Left lung (tissue), 10 donors: Measurements from ENCODE around the gene SEM1. TPM values are rescaled to one million over a fixed set of nuclear protein-coding genes. Genes with fewer than 3 reads are reported as not detected.
"Not testable (repeated sequence)": the region's sequence is repeated elsewhere in the genome, so short reads cannot be mapped to it uniquely, and the experiment has no call there.

Experiments
- ATAC-seq: fragments of 200-7000 bp; cut with Tn5 transposase; one replicate; pipeline ENCODE4 v1.9.1; 2020; ENCODE audit warnings: moderate library complexity
- DNase-seq, 4 donors: peaks; one replicate each; pipeline ENCODE4 v3.0.0-alpha.2; 2013 to 2020
- H3K27ac ChIP-seq, 2 donors: fragments of 200-600 bp; sonication (generic) in 1 of 2; one replicate each; pipeline versions ENCODE4 v1.5.0 to v1.8.0; 2020 to 2021
- H3K27me3 ChIP-seq, 2 donors: fragments of 200-600 bp; sonication (generic) in 1 of 2; one replicate each; pipeline versions ENCODE4 v1.5.0 to v1.8.0; 2020 to 2021
- H3K36me3 ChIP-seq, 2 donors: fragments of 200-600 bp; sonication (generic) in 1 of 2; one replicate each; pipeline versions ENCODE4 v1.5.0 to v1.8.0; 2020 to 2021
- H3K4me1 ChIP-seq, 2 donors: fragments of 200-600 bp; one replicate each; pipeline ENCODE4 v1.8.0; 2021
- H3K4me3 ChIP-seq, 2 donors: fragments of 200-600 bp; sonication (generic) in 1 of 2; one replicate each; pipeline versions ENCODE4 v1.5.0 to v1.8.0; 2020 to 2021; ENCODE audit warnings: mild to moderate bottlenecking in 1 of 2
- H3K9me3 ChIP-seq, 2 donors: fragments of 200-600 bp; sonication (generic) in 1 of 2; one replicate each; pipeline versions ENCODE4 v1.5.0 to v1.8.0; 2020 to 2021
- CTCF ChIP-seq, 2 donors: fragments of 200-600 bp; sonication (generic) in 1 of 2; IDR thresholded peaks; one replicate each; pipeline versions ENCODE4 v1.5.0 to v1.8.0; 2021; ENCODE audit warnings: antibody characterized with exemption in 2 of 2
- intact Hi-C, 2 donors: fragments of 100-400 bp; cut with DNase I; formaldehyde crosslinking; loops; one replicate each; pipeline versions ENCODE4 v1.11.2 to v1.14.2; 2022
- polyA plus RNA-seq, 6 donors: library from polyadenylated mRNA; unstranded; fragments of 120-200 nt; gene quantifications; one replicate each; pipeline ENCODE4 v1.2.1, GENCODE V29; 2013; ENCODE audit not compliant: insufficient read length in 6 of 6
- total RNA-seq, 2 donors: library from RNA; stranded (reverse); fragmentation: NEBNext Ultra II Directional; extraction: Animal tissue kit (Norgen Biotek cat#: 25700); gene quantifications; one replicate each; pipeline ENCODE4 v1.2.1, GENCODE V29; 2021
- donor health status: DM: no; HTN: yes; CAD: no.
- donor health status: DM: no; HTN: no; CAD: no.

Gene SEM1
- total and polyA plus RNA-seq, 8 donors, result 34.1 to 200 (median 179) TPM

- Histone ChIP-seq H3K27ac (no peak overlapping the region), H3K4me1 (no peaks in the 10 kb centered on the region), H3K27me3 (no peaks in the 10 kb centered on the region), H3K36me3 (no peaks in the 10 kb centered on the region), H3K9me3 (no peaks in the 10 kb centered on the region), H3K4me3 (no peak overlapping the region)
- ATAC-seq (no peak), DNase-seq (no peak)
- TF ChIP-seq CTCF (IDR thresholded peaks at IDR 0.05), result no peak
- intact Hi-C loops, result no loop called here
Measured at GRCh38 chr7:96648784-96649183, 60.9 kb downstream of the SEM1 start.

DNA sequence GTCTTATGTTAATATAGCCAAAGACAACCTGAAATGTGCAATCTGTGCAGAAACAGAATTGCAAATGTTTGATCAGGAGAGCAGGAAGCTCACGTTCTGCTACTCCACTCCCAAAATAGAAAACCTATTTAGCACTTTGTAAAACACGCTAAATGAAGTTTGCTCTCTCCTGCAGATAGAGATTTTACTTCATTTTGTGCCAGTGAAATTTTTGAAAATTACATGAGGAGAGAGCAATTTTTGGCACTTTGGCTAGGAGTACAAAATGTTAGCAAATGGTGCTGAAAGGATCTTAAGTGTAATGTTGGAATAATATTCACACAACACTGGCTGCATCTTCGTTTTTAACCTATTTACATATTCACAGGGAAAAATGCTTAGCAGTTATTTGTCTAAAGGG, 61.9 kb downstream of the SEM1 start:
- H3K27me3 ChIP-seq, result no peaks in the 10 kb centered on the region
- no peak overlapping the region for H3K4me3 ChIP-seq
- intact Hi-C loops, result no loop called here
- H3K36me3 ChIP-seq, result no peaks in the 10 kb centered on the region
- H3K9me3 ChIP-seq, result no peaks in the 10 kb centered on the region
- ATAC-seq (no peak), DNase-seq (no peak)
- H3K4me1 ChIP-seq, result no peaks in the 10 kb centered on the region
- no peak for TF ChIP-seq CTCF (IDR thresholded peaks at IDR 0.05)
- H3K27ac ChIP-seq, result no peak overlapping the region

DNA sequence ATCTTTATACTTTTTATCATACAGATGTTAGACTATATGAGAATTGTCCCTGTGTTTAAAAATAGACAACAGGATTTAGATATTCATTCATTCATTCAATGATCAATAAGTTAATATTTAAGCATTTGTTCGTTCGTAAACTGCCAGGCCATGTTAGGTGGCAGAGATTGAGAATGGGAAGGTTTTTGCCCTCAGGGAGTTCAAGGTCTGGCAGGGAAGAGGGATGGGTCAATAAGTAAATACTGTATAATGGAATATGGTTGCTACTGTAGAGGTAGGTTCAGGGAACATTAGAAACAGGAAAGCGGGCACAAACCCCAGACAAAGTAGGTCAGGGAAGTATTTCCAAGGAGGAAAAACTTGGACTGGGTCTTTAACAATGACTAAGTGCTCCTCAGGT, 64.6 kb downstream of the SEM1 start:
- Histone ChIP-seq H3K4me3 (no peak overlapping the region), H3K27ac (no peak overlapping the region), H3K9me3 (no peaks in the 10 kb centered on the region), H3K36me3 (no peaks in the 10 kb centered on the region), H3K4me1 (no peaks in the 10 kb centered on the region), H3K27me3 (no peaks in the 10 kb centered on the region)
- ATAC-seq, result no peak
- intact Hi-C loops, result no loop called here
- DNase-seq, result no peak
- no peak for TF ChIP-seq CTCF (IDR thresholded peaks at IDR 0.05)

DNA sequence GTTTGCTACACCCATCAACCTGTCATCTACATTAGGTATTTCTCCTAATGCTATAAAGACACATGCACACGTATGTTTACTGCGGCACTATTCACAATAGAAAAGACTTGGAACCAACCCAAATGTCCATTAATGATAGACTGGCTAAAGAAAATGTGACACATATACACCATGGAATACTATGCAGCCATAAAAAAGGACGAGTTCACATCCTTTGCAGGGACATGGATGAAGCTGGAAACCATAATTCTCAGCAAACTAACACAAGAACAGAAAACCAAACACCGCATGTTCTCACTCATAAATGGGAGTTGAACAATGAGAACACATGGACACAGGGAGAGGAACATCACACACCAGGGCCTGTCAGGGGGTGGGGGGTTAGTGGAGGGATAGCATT, 66.2 kb downstream of the SEM1 start:
- DNase-seq, ATAC-seq, H3K36me3 ChIP-seq, H3K9me3 ChIP-seq, H3K4me3 ChIP-seq, H3K27me3 ChIP-seq, intact Hi-C loops, H3K4me1 ChIP-seq, H3K27ac ChIP-seq: not testable (repeated sequence)

GRCh38 chr7:96640054-96640453, 69.6 kb downstream of the SEM1 start:
- Histone ChIP-seq H3K36me3 (no peaks in the 10 kb centered on the region), H3K9me3 (no peaks in the 10 kb centered on the region), H3K4me1 (no peaks in the 10 kb centered on the region), H3K27ac (no peak overlapping the region), H3K27me3 (no peaks in the 10 kb centered on the region), H3K4me3 (no peak overlapping the region)
- no peak for ATAC-seq
- intact Hi-C loops, result no loop called here
- no peak for DNase-seq
- TF ChIP-seq CTCF (IDR thresholded peaks at IDR 0.05), result no peak
